Peyer's patch (tissue), 4 donors: ENCODE results near the gene NDUFB10.

Experiments used
- POLR2A ChIP-seq, 2 donors: fragments of 450-650 bp; IDR thresholded peaks; one replicate each; pipeline ENCODE4 v1.5.1; 2017; ENCODE audit warnings: antibody characterized with exemption in 2 of 2, mild to moderate bottlenecking in 2 of 2, moderate library complexity in 2 of 2
- TF ChIP-seq, protein P1 (sequence below), 6 experiments: fragments of 450-650 bp in 4 of 6; fragments of 200-600 bp in 2 of 6; sonication (generic) in 1 of 6; IDR thresholded peaks; one replicate each; pipeline ENCODE4 v1.5.1; 2017 to 2019; ENCODE audit warnings: antibody characterized with exemption in 6 of 6, mild to moderate bottlenecking in 3 of 6, moderate library complexity in 1 of 6

DNA sequence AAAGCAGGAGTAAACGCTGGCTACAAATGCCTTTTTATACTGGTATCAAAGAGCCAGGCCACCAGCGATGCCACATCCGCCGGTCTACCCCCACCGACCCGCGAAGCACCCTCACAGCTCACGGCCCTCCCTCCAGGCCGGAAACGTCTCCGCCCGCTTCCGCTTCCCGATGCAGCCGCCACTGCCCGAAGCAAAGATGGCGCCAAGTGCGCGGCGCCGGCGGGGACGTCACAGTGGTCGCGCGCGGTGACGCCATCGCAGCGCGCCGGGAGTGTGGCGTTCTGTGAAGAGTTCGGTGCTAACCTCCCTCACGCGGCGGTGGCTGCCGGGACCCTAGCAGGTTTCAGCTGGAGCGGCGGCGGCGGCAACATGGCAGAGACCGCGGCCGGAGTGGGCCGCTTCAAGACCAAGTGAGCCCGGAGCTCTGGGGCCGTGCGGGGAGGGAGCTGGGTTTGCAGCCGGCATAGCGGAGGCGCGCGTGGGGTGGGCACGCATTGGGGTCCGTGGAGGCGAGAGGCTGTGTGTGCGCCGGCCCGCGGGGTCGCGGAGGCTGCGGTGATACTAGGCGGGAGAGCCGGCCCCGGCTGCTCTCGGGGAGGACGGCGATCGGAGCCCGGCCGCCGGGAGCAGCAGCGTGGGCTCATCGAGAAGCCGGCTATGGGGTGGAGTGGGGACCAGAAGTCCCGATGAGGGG is 12.6 kb downstream of the NDUFB10 start, which contains the start of gene TBL3:
- TF ChIP-seq, protein P1, sequence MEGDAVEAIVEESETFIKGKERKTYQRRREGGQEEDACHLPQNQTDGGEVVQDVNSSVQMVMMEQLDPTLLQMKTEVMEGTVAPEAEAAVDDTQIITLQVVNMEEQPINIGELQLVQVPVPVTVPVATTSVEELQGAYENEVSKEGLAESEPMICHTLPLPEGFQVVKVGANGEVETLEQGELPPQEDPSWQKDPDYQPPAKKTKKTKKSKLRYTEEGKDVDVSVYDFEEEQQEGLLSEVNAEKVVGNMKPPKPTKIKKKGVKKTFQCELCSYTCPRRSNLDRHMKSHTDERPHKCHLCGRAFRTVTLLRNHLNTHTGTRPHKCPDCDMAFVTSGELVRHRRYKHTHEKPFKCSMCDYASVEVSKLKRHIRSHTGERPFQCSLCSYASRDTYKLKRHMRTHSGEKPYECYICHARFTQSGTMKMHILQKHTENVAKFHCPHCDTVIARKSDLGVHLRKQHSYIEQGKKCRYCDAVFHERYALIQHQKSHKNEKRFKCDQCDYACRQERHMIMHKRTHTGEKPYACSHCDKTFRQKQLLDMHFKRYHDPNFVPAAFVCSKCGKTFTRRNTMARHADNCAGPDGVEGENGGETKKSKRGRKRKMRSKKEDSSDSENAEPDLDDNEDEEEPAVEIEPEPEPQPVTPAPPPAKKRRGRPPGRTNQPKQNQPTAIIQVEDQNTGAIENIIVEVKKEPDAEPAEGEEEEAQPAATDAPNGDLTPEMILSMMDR (IDR thresholded peaks at IDR 0.05): peak in 2 of 6 experiments; percentile 22 to 31
- peak; percentile 94 for TF ChIP-seq POLR2A (IDR thresholded peaks at IDR 0.05)
